DMS53 (cell line): ENCODE results near the gene CYB5A.

ENCODE experiments used
- DNase-seq: peaks from one replicate; lab custom pipeline; 2025; lab: John Stamatoyannopoulos, UW

CYB5A gene

GRCh38 chr18:74215863-74216262 lies 75.9 kb downstream of the CYB5A start:
- DNase-seq, result no peak

GRCh38 chr18:74213429-74213828 lies 78.3 kb downstream of the CYB5A start:
- DNase-seq, result no peak

- DNase-seq, result peak; percentile 40
These were observed 87.1 kb downstream of the CYB5A start for GRCh38 chr18:74204526-74205152.

DNA sequence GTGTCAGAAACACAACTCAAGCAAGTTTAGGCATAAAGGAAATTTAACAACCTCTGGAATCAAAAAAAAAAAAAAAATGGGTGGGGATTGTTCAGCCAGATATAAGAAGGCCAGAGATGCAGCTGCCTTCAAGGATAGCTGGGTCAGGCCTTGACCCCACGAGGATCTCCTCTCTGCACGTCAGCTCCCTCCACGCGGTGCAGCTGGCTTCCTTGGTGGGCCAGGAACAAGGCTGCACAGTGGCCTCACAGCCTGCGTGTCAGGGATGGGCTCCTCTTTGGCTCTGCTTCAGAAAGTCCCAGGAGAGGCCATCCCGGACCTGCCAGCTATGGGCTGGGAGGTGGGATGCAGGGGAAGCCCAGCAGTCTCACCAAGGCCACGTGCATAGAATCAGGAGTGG lies 88.0 kb downstream of the CYB5A start:
- no peak for DNase-seq
